Naive thymus-derived CD4-positive, alpha-beta T cell (primary cell): ENCODE measurements around the gene DLG2. TPM values are rescaled to one million over a fixed set of nuclear protein-coding genes. Genes with fewer than 3 reads are reported as not detected.

ENCODE experiments used
- ATAC-seq: fragments of 150-1000 bp; cut with Tn5 transposase; 2 replicates; pipeline ENCODE4 v1.10.0; 2021; ENCODE audit warnings: mild to moderate bottlenecking, moderate library complexity
- CTCF ChIA-PET: fragments of 350-600 bp; sonication (Branson Sonifier 250); formaldehyde crosslinking; loops from one replicate; lab custom pipeline; 2021; ENCODE audit warnings: antibody characterized with exemption; lab: Charles Lee
- POLR2A ChIA-PET: fragments of 350-600 bp; sonication (Branson Sonifier 250); formaldehyde crosslinking; loops from one replicate; lab custom pipeline; 2021; ENCODE audit warnings: antibody characterized with exemption, inconsistent platforms; lab: Charles Lee
- DNase-seq, 9 donors: peaks; one replicate each; pipeline versions ENCODE4 v3.0.0 to v3.0.0-alpha.2; 2020 to 2022; ENCODE audit warnings: mixed read lengths in 1 of 9
- H3K27ac ChIP-seq: one replicate; pipeline ENCODE4 v1.7.0; 2013; ENCODE audit warnings: mild to moderate bottlenecking, low read depth, low read length, moderate library complexity
- H3K27me3 ChIP-seq, 2 donors: one replicate each; pipeline ENCODE4 v1.7.0; 2013; ENCODE audit warnings: low read length in 2 of 2, mild to moderate bottlenecking in 2 of 2, moderate library complexity in 2 of 2; ENCODE audit not compliant: control insufficient read depth in 2 of 2, insufficient read depth in 2 of 2
- H3K36me3 ChIP-seq, 3 experiments: 1 replicate in 2 of 3; 2 replicates in 1 of 3; pipeline ENCODE4 v1.7.0; 2013; ENCODE audit warnings: low read length in 3 of 3, mild to moderate bottlenecking in 3 of 3, moderate library complexity in 1 of 3; ENCODE audit not compliant: insufficient read depth in 3 of 3, control insufficient read depth in 2 of 3
- H3K4me1 ChIP-seq, 2 donors: one replicate each; pipeline ENCODE4 v1.7.0; 2013; ENCODE audit warnings: low read length in 2 of 2, mild to moderate bottlenecking in 2 of 2, moderate library complexity in 1 of 2; ENCODE audit not compliant: control insufficient read depth in 2 of 2, insufficient read depth in 2 of 2
- H3K4me3 ChIP-seq: 2 replicates; pipeline ENCODE4 v1.7.0; 2013; ENCODE audit warnings: mild to moderate bottlenecking, low read length
- H3K9me3 ChIP-seq, 3 experiments: 1 replicate in 2 of 3; 2 replicates in 1 of 3; pipeline ENCODE4 v1.7.0; 2013; ENCODE audit warnings: low read length in 3 of 3; ENCODE audit not compliant: control insufficient read depth in 2 of 3
- H3K27ac Mint-ChIP-seq, 9 donors: one replicate each; pipeline ENCODE4 v1.8.0; 2020 to 2022; ENCODE audit warnings: mixed read lengths in 9 of 9, mild to moderate bottlenecking in 8 of 9, moderate library complexity in 5 of 9, inconsistent platforms in 2 of 9
- H3K27me3 Mint-ChIP-seq, 5 donors: one replicate each; pipeline ENCODE4 v1.8.0; 2021 to 2022; ENCODE audit warnings: mixed read lengths in 5 of 5, mild to moderate bottlenecking in 1 of 5
- H3K36me3 Mint-ChIP-seq, 5 donors: one replicate each; pipeline ENCODE4 v1.8.0; 2020 to 2022; ENCODE audit warnings: mixed read lengths in 5 of 5, mild to moderate bottlenecking in 3 of 5, inconsistent platforms in 1 of 5
- H3K4me1 Mint-ChIP-seq, 7 donors: one replicate each; pipeline ENCODE4 v1.8.0; 2020 to 2022; ENCODE audit warnings: mixed read lengths in 7 of 7, mild to moderate bottlenecking in 3 of 7, inconsistent platforms in 1 of 7
- H3K4me3 Mint-ChIP-seq, 10 donors: one replicate each; pipeline ENCODE4 v1.8.0; 2020 to 2022; ENCODE audit warnings: mild to moderate bottlenecking in 10 of 10, mixed read lengths in 10 of 10, moderate library complexity in 6 of 10, inconsistent platforms in 2 of 10
- H3K9me3 Mint-ChIP-seq, 11 donors: one replicate each; pipeline ENCODE4 v1.8.0; 2020 to 2022; ENCODE audit warnings: mixed read lengths in 11 of 11, mild to moderate bottlenecking in 4 of 11, inconsistent platforms in 1 of 11, moderate library complexity in 1 of 11
- intact Hi-C, 2 donors: fragments of 100-400 bp; cut with micrococcal nuclease; formaldehyde crosslinking; loops; one replicate each; pipeline ENCODE4 v1.15.1; 2023
- polyA plus RNA-seq, 2 donors: library from polyadenylated mRNA; unstranded; fragments of 300-500 nt; fragmentation: Illumina TruSeq; gene quantifications; one replicate each; pipeline ENCODE4 v1.2.3, GENCODE V29; 2021
- total RNA-seq, 6 experiments: library from RNA in 5 of 6; stranded (reverse) in 5 of 6; gene quantifications; 1 replicate in 5 of 6; 2 replicates in 1 of 6; pipeline ENCODE4 v1.2.3 and lab custom pipeline; 2021 to 2026

DLG2 gene
- total and polyA plus RNA-seq, 7 experiments from 2014 or later: 0.64 to 6.1 (median 3.7) TPM

GRCh38 chr11:83459798-83460197 is 2167.3 kb downstream of the DLG2 start:
- Mint-ChIP-seq H3K4me3 (no peak overlapping the region), H3K27me3 (peaks cover 0 to 9% (median 4%) of the 10 kb centered on the region in 5 donors), H3K4me1 (peaks cover 0 to 6% (median 0%) of the 10 kb centered on the region in 7 donors), H3K36me3 (no peaks in the 10 kb centered on the region), H3K9me3 (no peaks in the 10 kb centered on the region), H3K27ac (no peak overlapping the region)
- Histone ChIP-seq H3K27ac (no peak overlapping the region), H3K27me3 (no peaks in the 10 kb centered on the region), H3K4me3 (no peak overlapping the region), H3K36me3 (no peaks in the 10 kb centered on the region), H3K9me3 (no peaks in the 10 kb centered on the region), H3K4me1 (no peaks in the 10 kb centered on the region)
- intact Hi-C loops: no loop called here
- CTCF ChIA-PET: no interaction called here
- POLR2A ChIA-PET: no interaction called here
- DNase-seq: no peak
- no peak for ATAC-seq

GRCh38 chr11:83456566-83456965 is 2170.6 kb downstream of the DLG2 start:
- Histone ChIP-seq H3K27me3 (no peaks in the 10 kb centered on the region), H3K4me3 (no peak overlapping the region), H3K27ac (no peak overlapping the region), H3K36me3 (no peaks in the 10 kb centered on the region), H3K9me3 (no peaks in the 10 kb centered on the region), H3K4me1 (no peaks in the 10 kb centered on the region)
- Mint-ChIP-seq H3K9me3 (no peaks in the 10 kb centered on the region), H3K4me1 (peaks cover 0 to 6% (median 0%) of the 10 kb centered on the region in 7 donors), H3K4me3 (no peak overlapping the region), H3K27me3 (peaks cover 0 to 9% (median 0%) of the 10 kb centered on the region in 5 donors), H3K27ac (no peak overlapping the region), H3K36me3 (no peaks in the 10 kb centered on the region)
- intact Hi-C loops: no loop called here
- ATAC-seq (no peak), DNase-seq (no peak)
- POLR2A ChIA-PET: no interaction called here
- CTCF ChIA-PET: no interaction called here

DNA sequence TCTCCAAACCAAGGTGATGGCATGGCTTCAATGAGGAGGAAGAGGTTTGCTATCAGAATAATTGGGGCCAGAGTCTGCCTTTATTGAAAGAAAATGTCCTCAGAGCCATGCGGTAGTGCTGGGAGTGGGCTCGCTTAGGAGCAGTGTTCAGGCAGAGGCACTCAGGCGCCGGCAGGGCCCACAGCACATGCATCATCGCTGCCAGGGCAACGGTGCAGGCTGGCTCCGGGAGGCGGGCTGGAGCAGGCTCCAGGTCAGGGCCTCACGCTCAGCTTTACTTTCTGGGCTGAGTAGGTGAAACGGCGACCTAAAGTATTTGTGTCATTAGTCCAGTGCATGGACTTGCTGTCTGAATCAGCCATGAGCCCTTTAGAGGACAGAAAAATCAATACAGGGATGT is 2171.1 kb downstream of the DLG2 start:
- H3K36me3 Mint-ChIP-seq: no peaks in the 10 kb centered on the region
- no peaks in the 10 kb centered on the region for H3K27me3 ChIP-seq
- H3K4me1 ChIP-seq: no peaks in the 10 kb centered on the region
- ChIA-PET CTCF (no interaction called here), POLR2A (no interaction called here)
- no peak overlapping the region for H3K27ac Mint-ChIP-seq
- ATAC-seq: no peak
- intact Hi-C loops: no loop called here
- no peak overlapping the region for H3K4me3 ChIP-seq
- H3K27ac ChIP-seq: no peak overlapping the region
- peaks cover 0 to 6% (median 0%) of the 10 kb centered on the region in 7 donors for H3K4me1 Mint-ChIP-seq
- no peaks in the 10 kb centered on the region for H3K9me3 ChIP-seq
- peaks cover 0 to 9% (median 0%) of the 10 kb centered on the region in 5 donors for H3K27me3 Mint-ChIP-seq
- DNase-seq: no peak
- no peaks in the 10 kb centered on the region for H3K36me3 ChIP-seq
- H3K4me3 Mint-ChIP-seq: no peak overlapping the region
- H3K9me3 Mint-ChIP-seq: no peaks in the 10 kb centered on the region

- peaks cover 0 to 6% (median 0%) of the 10 kb centered on the region in 7 donors for H3K4me1 Mint-ChIP-seq
- Histone ChIP-seq H3K4me1 (no peaks in the 10 kb centered on the region), H3K27me3 (no peaks in the 10 kb centered on the region), H3K27ac (no peak overlapping the region), H3K36me3 (no peaks in the 10 kb centered on the region), H3K9me3 (no peaks in the 10 kb centered on the region), H3K4me3 (no peak overlapping the region)
- H3K36me3 Mint-ChIP-seq: no peaks in the 10 kb centered on the region
- DNase-seq: no peak
- H3K4me3 Mint-ChIP-seq: no peak overlapping the region
- no peaks in the 10 kb centered on the region for H3K9me3 Mint-ChIP-seq
- no peak for ATAC-seq
- peaks cover 0 to 9% (median 0%) of the 10 kb centered on the region in 5 donors for H3K27me3 Mint-ChIP-seq
- intact Hi-C loops: no loop called here
- ChIA-PET CTCF (no interaction called here), POLR2A (no interaction called here)
- no peak overlapping the region for H3K27ac Mint-ChIP-seq
Measured at GRCh38 chr11:83455356-83455755, 2171.8 kb downstream of the DLG2 start.

GRCh38 chr11:83454674-83455073 is 2172.5 kb downstream of the DLG2 start:
- Histone ChIP-seq H3K9me3 (no peaks in the 10 kb centered on the region), H3K4me1 (no peaks in the 10 kb centered on the region), H3K4me3 (no peak overlapping the region), H3K27me3 (no peaks in the 10 kb centered on the region), H3K36me3 (no peaks in the 10 kb centered on the region), H3K27ac (no peak overlapping the region)
- DNase-seq: no peak
- H3K27me3 Mint-ChIP-seq: peaks cover 0 to 9% (median 0%) of the 10 kb centered on the region in 5 donors
- H3K27ac Mint-ChIP-seq: no peak overlapping the region
- peaks cover 0 to 6% (median 0%) of the 10 kb centered on the region in 7 donors for H3K4me1 Mint-ChIP-seq
- ATAC-seq: no peak
- POLR2A ChIA-PET: no interaction called here
- intact Hi-C loops: no loop called here
- CTCF ChIA-PET: no interaction called here
- no peak overlapping the region for H3K4me3 Mint-ChIP-seq
- H3K36me3 Mint-ChIP-seq: no peaks in the 10 kb centered on the region
- no peaks in the 10 kb centered on the region for H3K9me3 Mint-ChIP-seq

DNA sequence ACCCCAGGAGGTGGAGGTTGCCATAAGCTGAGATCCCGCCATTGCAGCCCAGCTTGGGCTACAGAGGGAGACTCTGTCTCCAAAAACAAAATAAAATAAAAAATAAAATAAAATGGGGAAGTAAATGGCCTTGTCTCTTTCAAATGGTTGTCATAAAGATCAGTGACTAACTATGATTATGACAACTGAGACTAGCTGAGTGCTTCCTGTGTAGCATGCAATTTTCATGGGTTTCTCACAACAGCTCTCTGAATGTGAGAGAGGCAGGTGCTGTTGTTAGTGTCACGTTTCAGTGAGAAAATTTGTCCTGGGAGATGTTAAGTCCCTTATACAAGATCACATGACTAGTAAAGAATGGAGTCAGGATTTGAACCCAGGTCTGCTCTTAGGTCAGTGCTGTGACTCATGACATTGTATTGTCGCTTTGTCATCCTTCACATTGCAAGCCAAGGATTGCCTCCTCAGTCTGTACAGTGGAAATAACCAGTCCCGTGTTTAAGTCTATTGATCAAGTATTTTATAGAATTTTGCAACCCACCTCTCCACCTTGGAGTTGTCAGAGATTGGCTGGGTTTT is 2177.7 kb downstream of the DLG2 start:
- Histone ChIP-seq H3K27me3 (no peaks in the 10 kb centered on the region), H3K36me3 (no peaks in the 10 kb centered on the region), H3K4me1 (no peaks in the 10 kb centered on the region), H3K27ac (no peak overlapping the region), H3K9me3 (no peaks in the 10 kb centered on the region), H3K4me3 (no peak overlapping the region)
- ATAC-seq (no peak), DNase-seq (no peak)
- Mint-ChIP-seq H3K4me3 (no peak overlapping the region), H3K4me1 (no peaks in the 10 kb centered on the region), H3K27ac (no peak overlapping the region), H3K36me3 (no peaks in the 10 kb centered on the region), H3K27me3 (no peaks in the 10 kb centered on the region), H3K9me3 (no peaks in the 10 kb centered on the region)
- ChIA-PET CTCF (no interaction called here), POLR2A (no interaction called here)
- intact Hi-C loops: no loop called here

DNA sequence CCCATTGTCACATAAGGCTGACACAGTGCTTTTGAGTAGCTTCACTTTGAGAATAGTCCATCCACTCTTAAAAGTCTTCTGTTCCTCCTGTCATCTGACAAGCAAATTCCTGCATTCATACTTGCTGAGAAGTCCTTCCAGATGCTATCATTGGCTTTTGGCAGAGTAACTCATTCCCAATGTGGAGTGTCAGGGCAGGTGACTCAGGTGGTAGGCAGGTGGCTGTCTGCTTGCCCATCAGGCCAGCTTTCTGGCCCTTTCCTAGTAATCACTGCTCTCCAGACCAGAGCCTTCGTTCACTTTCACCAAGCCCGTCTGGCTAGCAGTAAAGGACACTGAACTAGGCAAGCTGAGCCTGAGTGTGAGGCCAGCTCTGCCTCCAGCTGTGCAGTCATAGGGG is 2178.5 kb downstream of the DLG2 start:
- Mint-ChIP-seq H3K4me1 (no peaks in the 10 kb centered on the region), H3K27ac (no peak overlapping the region), H3K36me3 (no peaks in the 10 kb centered on the region), H3K9me3 (no peaks in the 10 kb centered on the region), H3K27me3 (no peaks in the 10 kb centered on the region), H3K4me3 (no peak overlapping the region)
- DNase-seq (no peak), ATAC-seq (no peak)
- ChIA-PET CTCF (no interaction called here), POLR2A (no interaction called here)
- Histone ChIP-seq H3K4me1 (no peaks in the 10 kb centered on the region), H3K27ac (no peak overlapping the region), H3K27me3 (no peaks in the 10 kb centered on the region), H3K4me3 (no peak overlapping the region), H3K36me3 (no peaks in the 10 kb centered on the region), H3K9me3 (no peaks in the 10 kb centered on the region)
- intact Hi-C loops: no loop called here
